ENCODE data around the gene SLC38A10. TPM values are rescaled to one million over a fixed set of nuclear protein-coding genes. Genes with fewer than 3 reads are reported as not detected.
A peak's percentile ranks its signal among the peaks of the same experiment; 100 is the strongest.

SLC38A10 gene
- total RNA-seq, 4 donors from 2014 or later, result 24.5 to 56.5 (median 28.8) TPM

DNA sequence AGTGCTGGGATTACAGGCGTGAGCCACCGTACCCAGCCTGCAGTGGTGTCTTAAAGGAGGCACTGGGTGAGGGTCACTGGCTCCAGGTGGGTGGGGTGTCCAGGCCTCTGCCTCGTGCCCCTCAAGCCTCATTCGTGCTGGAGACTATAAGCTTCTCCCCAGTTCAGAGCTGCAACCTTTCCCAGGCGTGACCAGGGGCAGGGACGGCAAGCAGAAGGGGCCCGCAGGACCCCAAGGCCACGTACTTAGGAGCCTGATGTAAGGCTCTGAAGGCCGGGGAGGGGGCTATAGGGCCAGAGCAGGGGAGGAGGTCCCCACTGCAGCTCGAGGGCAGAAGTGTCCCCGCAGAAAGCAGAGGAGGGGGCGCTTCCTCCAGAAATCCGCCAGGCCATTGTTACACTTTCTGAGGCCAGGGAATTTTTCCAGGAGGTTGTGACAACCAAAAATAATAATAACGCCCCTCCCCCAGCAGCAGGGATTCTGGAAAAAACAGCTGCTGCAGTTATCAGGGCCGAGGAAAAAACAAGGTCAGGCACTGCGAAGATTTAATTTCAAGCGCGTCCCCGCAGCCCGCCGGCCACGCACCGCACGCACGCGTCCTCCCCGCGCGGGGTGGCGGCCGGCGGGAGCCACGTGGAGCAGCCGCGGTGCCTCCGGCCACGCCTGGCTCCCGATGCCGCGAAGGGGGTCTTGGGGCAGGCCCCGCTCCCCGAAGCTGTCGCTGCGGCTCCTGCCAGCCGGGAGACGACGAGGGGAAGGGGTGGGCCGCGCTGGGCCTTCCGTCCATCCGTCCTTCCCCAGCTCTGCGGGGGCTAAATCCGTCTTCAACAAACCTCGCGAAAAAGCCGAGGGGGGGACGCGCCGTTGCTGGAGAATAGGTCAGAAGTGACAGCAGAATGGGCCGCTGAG lies 45.8 kb upstream of the SLC38A10 start:
- H3K4me1 ChIP-seq, result peaks cover 45 to 52% of the 10 kb centered on the region in 2 donors
- H3K9me3 ChIP-seq, result no peaks in the 10 kb centered on the region
- peak overlapping the region; percentile 94 to 99 (median 98) for H3K27ac ChIP-seq
- no peaks in the 10 kb centered on the region for H3K36me3 ChIP-seq
- TF ChIP-seq, protein P1, sequence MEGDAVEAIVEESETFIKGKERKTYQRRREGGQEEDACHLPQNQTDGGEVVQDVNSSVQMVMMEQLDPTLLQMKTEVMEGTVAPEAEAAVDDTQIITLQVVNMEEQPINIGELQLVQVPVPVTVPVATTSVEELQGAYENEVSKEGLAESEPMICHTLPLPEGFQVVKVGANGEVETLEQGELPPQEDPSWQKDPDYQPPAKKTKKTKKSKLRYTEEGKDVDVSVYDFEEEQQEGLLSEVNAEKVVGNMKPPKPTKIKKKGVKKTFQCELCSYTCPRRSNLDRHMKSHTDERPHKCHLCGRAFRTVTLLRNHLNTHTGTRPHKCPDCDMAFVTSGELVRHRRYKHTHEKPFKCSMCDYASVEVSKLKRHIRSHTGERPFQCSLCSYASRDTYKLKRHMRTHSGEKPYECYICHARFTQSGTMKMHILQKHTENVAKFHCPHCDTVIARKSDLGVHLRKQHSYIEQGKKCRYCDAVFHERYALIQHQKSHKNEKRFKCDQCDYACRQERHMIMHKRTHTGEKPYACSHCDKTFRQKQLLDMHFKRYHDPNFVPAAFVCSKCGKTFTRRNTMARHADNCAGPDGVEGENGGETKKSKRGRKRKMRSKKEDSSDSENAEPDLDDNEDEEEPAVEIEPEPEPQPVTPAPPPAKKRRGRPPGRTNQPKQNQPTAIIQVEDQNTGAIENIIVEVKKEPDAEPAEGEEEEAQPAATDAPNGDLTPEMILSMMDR (IDR thresholded peaks at IDR 0.05 in 4 of 5, conservative IDR thresholded peaks at IDR 0.05 in 1 of 5), result no peak
- TF ChIP-seq POLR2A (IDR thresholded peaks at IDR 0.05), result peak; percentile 19 to 65
- in situ Hi-C loops (cut with MboI; ENCODE audit: low sequenced_read_pairs in 4 of 4), result no loop called here
- H3K27me3 ChIP-seq, result no peaks in the 10 kb centered on the region
- H3K4me3 ChIP-seq, result peak overlapping the region; percentile 73 to 87 (median 77)
- DNase-seq, result peak; percentile 58 to 65
- intact Hi-C loops (cut with DNase I; ENCODE audit: low total_unique reads), result no loop called here
- peak in 1 of 2 donors; percentile 17 for ATAC-seq

DNA sequence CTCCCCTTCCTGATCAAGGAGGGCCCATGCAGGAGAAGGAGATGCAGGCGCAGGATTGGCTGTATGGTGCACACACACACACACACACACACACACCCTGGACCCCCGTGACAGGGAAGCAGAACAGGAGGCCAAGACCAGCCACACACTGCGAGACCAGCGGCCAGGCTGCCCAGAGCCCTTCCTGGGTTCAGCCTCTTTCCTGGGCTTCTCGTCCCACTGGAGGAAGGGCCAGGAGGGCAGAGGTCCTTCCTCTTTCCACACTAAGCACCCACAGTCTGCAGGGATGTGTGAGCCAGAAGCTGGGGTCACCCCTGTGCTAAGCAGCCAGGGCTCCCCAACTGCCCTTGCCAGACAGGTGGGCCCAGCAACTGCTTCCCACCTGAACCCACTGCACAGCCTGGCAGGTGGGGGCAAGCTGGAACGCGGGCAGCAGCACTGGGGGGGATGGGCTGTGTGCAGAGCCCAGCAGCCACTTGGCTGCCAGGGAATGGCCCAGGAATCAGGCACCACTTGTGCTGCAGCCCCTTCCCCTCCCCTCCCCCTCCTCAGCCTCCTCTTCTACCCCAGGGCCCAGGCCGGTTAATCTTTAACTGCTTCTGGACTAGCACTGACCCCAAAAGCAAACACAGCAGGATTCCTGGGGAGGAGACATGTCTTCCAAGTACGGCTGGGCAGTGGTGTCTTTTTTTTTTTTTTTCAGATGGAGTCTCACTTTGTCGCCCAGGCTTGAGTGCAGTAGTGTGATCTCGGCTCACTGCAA lies 44.6 kb upstream of the SLC38A10 start:
- Histone ChIP-seq H3K9me3 (no peaks in the 10 kb centered on the region), H3K27ac (peak overlapping the region; percentile 94 to 99 (median 98)), H3K4me1 (peaks cover 56 to 62% of the 10 kb centered on the region in 2 donors), H3K27me3 (no peaks in the 10 kb centered on the region), H3K36me3 (no peaks in the 10 kb centered on the region), H3K4me3 (no peak overlapping the region)
- ATAC-seq (no peak), DNase-seq (no peak)
- intact Hi-C loops (cut with DNase I; ENCODE audit: low total_unique reads), result no loop called here
- in situ Hi-C loops (cut with MboI; ENCODE audit: low sequenced_read_pairs in 4 of 4), result no loop called here
- TF ChIP-seq POLR2A (IDR thresholded peaks at IDR 0.05), result no peak
- TF ChIP-seq, protein P1 (IDR thresholded peaks at IDR 0.05 in 4 of 5, conservative IDR thresholded peaks at IDR 0.05 in 1 of 5), result no peak

DNA sequence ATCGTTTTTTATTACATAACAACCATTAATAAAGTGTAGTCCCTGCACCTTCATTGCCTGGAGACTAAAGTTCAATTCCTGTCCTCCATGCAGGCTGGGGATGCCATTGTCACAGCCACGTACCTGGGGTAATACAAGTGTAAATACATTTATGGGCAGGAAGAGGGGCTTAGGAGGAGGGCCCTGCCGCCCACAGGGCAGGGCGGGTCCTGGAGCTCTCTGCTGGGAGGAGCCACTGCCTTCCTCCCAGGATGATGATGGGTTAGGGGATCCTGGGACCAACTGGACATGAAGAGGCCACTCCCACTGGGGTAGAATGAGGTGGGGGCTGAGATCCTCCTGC lies 44.1 kb upstream of the SLC38A10 start:
- ATAC-seq (no peak), DNase-seq (no peak)
- TF ChIP-seq POLR2A (IDR thresholded peaks at IDR 0.05), result no peak
- TF ChIP-seq, protein P1 (IDR thresholded peaks at IDR 0.05 in 4 of 5, conservative IDR thresholded peaks at IDR 0.05 in 1 of 5), result no peak
- in situ Hi-C loops (cut with MboI; ENCODE audit: low sequenced_read_pairs in 4 of 4) (no loop called here), intact Hi-C loops (cut with DNase I; ENCODE audit: low total_unique reads) (no loop called here)
- Histone ChIP-seq H3K27ac (peak overlapping the region; percentile 94 to 99 (median 98)), H3K36me3 (no peaks in the 10 kb centered on the region), H3K4me1 (peaks cover 62 to 66% of the 10 kb centered on the region in 2 donors), H3K4me3 (no peak overlapping the region), H3K9me3 (no peaks in the 10 kb centered on the region), H3K27me3 (no peaks in the 10 kb centered on the region)

DNA sequence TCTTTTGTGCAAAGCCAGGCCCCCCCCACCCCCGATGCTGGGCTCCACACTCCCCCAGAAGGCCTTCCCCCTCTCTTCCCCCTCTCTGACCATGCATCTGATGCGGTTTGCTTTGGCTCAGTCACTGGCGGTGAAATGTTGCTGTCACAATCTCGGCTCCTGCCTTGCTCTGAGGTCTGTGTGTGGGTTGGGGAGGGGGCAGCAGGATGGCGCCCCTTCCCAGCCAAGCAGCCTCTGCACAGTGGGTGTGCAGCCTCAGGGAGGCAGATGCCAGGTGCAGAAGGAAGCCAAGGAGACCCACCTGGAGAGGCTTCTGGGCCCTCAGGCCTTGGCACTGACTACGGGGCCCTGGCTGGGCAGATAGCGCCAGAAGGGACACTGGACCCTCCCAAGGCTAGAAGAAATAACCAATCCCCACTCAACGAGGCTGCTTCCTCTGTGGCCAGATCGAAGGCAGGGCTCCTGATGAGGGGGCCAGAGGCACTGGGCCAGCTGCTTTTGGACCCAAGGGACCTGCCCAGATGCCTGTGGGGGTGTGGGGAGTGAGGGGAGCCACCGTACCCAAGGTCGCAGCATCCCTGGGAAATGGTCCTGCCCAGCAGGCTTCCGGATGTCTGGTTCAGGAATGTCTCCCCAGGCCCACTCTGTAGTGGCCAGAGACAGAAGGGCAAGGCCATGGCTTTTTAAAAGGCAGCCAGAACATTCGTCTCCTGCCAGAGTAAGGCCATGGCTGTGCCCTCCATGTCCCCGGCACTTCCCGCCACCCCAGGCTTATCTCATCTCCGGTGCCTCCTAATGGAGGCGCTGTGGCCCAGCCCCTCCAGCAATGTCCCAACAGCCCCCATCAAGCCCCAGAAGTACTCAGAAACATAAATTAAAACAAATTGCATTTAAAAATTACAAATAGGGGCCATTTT lies 43.4 kb upstream of the SLC38A10 start:
- ATAC-seq, result no peak

More for the DNA sequence above, 43.4 kb upstream of the SLC38A10 start:
- H3K27me3 ChIP-seq, result no peaks in the 10 kb centered on the region
- in situ Hi-C loops (cut with MboI; ENCODE audit: low sequenced_read_pairs in 4 of 4), result no loop called here
- no peak for DNase-seq
- H3K9me3 ChIP-seq, result no peaks in the 10 kb centered on the region
- H3K27ac ChIP-seq, result peak overlapping the region; percentile 94 to 99 (median 98)
- no peaks in the 10 kb centered on the region for H3K36me3 ChIP-seq
- peaks cover 65 to 70% of the 10 kb centered on the region in 2 donors for H3K4me1 ChIP-seq
- intact Hi-C loops (cut with DNase I; ENCODE audit: low total_unique reads), result no loop called here
- TF ChIP-seq, protein P1 (IDR thresholded peaks at IDR 0.05 in 4 of 5, conservative IDR thresholded peaks at IDR 0.05 in 1 of 5), result no peak
- no peak for TF ChIP-seq POLR2A (IDR thresholded peaks at IDR 0.05)
- H3K4me3 ChIP-seq, result no peak overlapping the region
